HEK293 (cell line): ENCODE data around the gene PDE2A.

Experiments
- CTCF ChIA-PET: fragments of 350-600 bp; formaldehyde crosslinking; extraction: SDS; loops from one replicate; lab custom pipeline; 2021; ENCODE audit warnings: antibody characterized with exemption; lab: Yijun Ruan, JAX
- POLR2A ChIA-PET: fragments of 300-600 bp; formaldehyde crosslinking; extraction: SDS; loops from one replicate; lab custom pipeline; 2020; ENCODE audit warnings: antibody characterized with exemption, inconsistent platforms; lab: Yijun Ruan, JAX
- H3K27ac ChIP-seq: fragments of 200-500 bp; sonication (Bioruptor generic); 2 replicates; pipeline ENCODE4 v1.5.1; 2014; ENCODE audit warnings: low read depth, low read length, control low read depth, inconsistent platforms; ENCODE audit errors: extremely low read depth
- H3K36me3 ChIP-seq, 2 experiments: fragments of 200-500 bp in 1 of 2; sonication (Bioruptor generic) in 1 of 2; 1 replicate in 1 of 2; 2 replicates in 1 of 2; pipeline ENCODE4 v1.5.1; 2014 to 2017; ENCODE audit warnings: inconsistent platforms in 2 of 2, low read length in 2 of 2; ENCODE audit not compliant: control insufficient read depth in 2 of 2, insufficient read depth in 1 of 2
- H3K4me1 ChIP-seq: fragments of 200-500 bp; sonication (Bioruptor generic); 2 replicates; pipeline ENCODE4 v1.5.1; 2014; ENCODE audit warnings: mild to moderate bottlenecking, low read length, inconsistent platforms; ENCODE audit not compliant: control insufficient read depth, insufficient read depth
- H3K4me3 ChIP-seq: 2 replicates; pipeline ENCODE4 v1.5.1; 2011; ENCODE audit warnings: low read depth, mild to moderate bottlenecking, control low read depth, low read length, moderate library complexity
- H3K9me3 ChIP-seq: fragments of 200-500 bp; sonication (Bioruptor generic); 2 replicates; pipeline ENCODE4 v1.5.1; 2014; ENCODE audit warnings: low read depth, low read length, inconsistent platforms; ENCODE audit not compliant: control insufficient read depth, insufficient read depth
- EGR2 ChIP-seq: fragments of 450-650 bp; formaldehyde crosslinking; IDR thresholded peaks from 2 replicates; pipeline ENCODE4 v1.5.1; 2016; ENCODE audit warnings: low read depth, missing biosample characterization, missing genetic modification characterization
- IKZF3 ChIP-seq: fragments of 450-650 bp; IDR thresholded peaks from 2 replicates; pipeline ENCODE4 v1.5.0; 2018; ENCODE audit warnings: missing biosample characterization, mild to moderate bottlenecking, missing genetic modification characterization, moderate library complexity
- MYNN ChIP-seq: fragments of 450-650 bp; formaldehyde crosslinking; IDR thresholded peaks from 2 replicates; pipeline ENCODE4 v1.5.1; 2016; ENCODE audit warnings: missing biosample characterization, missing genetic modification characterization, borderline replicate concordance
- OSR2 ChIP-seq: fragments of 450-650 bp; formaldehyde crosslinking; IDR thresholded peaks from 2 replicates; pipeline ENCODE4 v1.5.1; 2016; ENCODE audit warnings: missing biosample characterization, missing genetic modification characterization
- PRDM10 ChIP-seq: fragments of 450-650 bp; formaldehyde crosslinking; IDR thresholded peaks from 2 replicates; pipeline ENCODE4 v1.5.1; 2016; ENCODE audit warnings: missing biosample characterization, missing genetic modification characterization
- PRDM4 ChIP-seq: fragments of 450-650 bp; formaldehyde crosslinking; IDR thresholded peaks from 2 replicates; pipeline ENCODE4 v1.5.1; 2017; ENCODE audit warnings: missing biosample characterization, missing genetic modification characterization
- SCRT1 ChIP-seq: fragments of 450-650 bp; formaldehyde crosslinking; IDR thresholded peaks from 2 replicates; pipeline ENCODE4 v1.5.1; 2016; ENCODE audit warnings: missing biosample characterization, missing genetic modification characterization, borderline replicate concordance
- SCRT2 ChIP-seq: fragments of 450-650 bp; formaldehyde crosslinking; IDR thresholded peaks from 2 replicates; pipeline ENCODE4 v1.5.1; 2016; ENCODE audit warnings: missing biosample characterization, missing genetic modification characterization
- SP2 ChIP-seq: fragments of 450-650 bp; formaldehyde crosslinking; IDR thresholded peaks from 2 replicates; pipeline ENCODE4 v1.5.1; 2016; ENCODE audit warnings: missing biosample characterization, missing genetic modification characterization
- TRIM28 ChIP-seq: IDR thresholded peaks from 2 replicates; pipeline ENCODE4 v1.6.1; 2011; ENCODE audit warnings: low read length, control low read depth, borderline replicate concordance
- YY1 ChIP-seq: fragments of 450-650 bp; formaldehyde crosslinking; IDR thresholded peaks from 2 replicates; pipeline ENCODE4 v1.5.1; 2018; ENCODE audit warnings: missing biosample characterization, missing genetic modification characterization
- ZBTB17 ChIP-seq: fragments of 450-650 bp; formaldehyde crosslinking; IDR thresholded peaks from 2 replicates; pipeline ENCODE4 v1.5.1; 2016; ENCODE audit warnings: missing biosample characterization, missing genetic modification characterization
- ZBTB48 ChIP-seq: fragments of 450-650 bp; formaldehyde crosslinking; IDR thresholded peaks from 2 replicates; pipeline ENCODE4 v1.5.1; 2016; ENCODE audit warnings: missing biosample characterization, missing genetic modification characterization
- ZNF140 ChIP-seq: fragments of 450-650 bp; formaldehyde crosslinking; IDR thresholded peaks from 2 replicates; pipeline ENCODE4 v1.5.1; 2016; ENCODE audit warnings: missing biosample characterization, missing genetic modification characterization
- ZNF174 ChIP-seq: fragments of 450-650 bp; formaldehyde crosslinking; IDR thresholded peaks from 2 replicates; pipeline ENCODE4 v1.5.0; 2017; ENCODE audit warnings: missing biosample characterization, mild to moderate bottlenecking, missing genetic modification characterization
- ZNF24 ChIP-seq: fragments of 450-650 bp; formaldehyde crosslinking; IDR thresholded peaks from 2 replicates; pipeline ENCODE4 v1.5.1; 2016; ENCODE audit warnings: missing biosample characterization, missing genetic modification characterization
- ZNF274 ChIP-seq, 2 experiments: fragments of 200-500 bp in 1 of 2; fragments of 450-650 bp in 1 of 2; sonication (Bioruptor generic) in 1 of 2; formaldehyde crosslinking in 1 of 2; IDR thresholded peaks; 2 replicates each; pipeline versions ENCODE4 v1.5.1 to v1.6.1; 2014 to 2016; ENCODE audit warnings: borderline replicate concordance in 1 of 2, inconsistent platforms in 1 of 2, low read length in 1 of 2, missing biosample characterization in 1 of 2, missing genetic modification characterization in 1 of 2
- ZNF324 ChIP-seq: fragments of 450-650 bp; formaldehyde crosslinking; IDR thresholded peaks from 2 replicates; pipeline ENCODE4 v1.5.1; 2016; ENCODE audit warnings: missing biosample characterization, missing genetic modification characterization
- ZNF335 ChIP-seq: fragments of 450-650 bp; formaldehyde crosslinking; conservative IDR thresholded peaks from 2 replicates; pipeline ENCODE4 v1.5.1; 2016; ENCODE audit warnings: missing biosample characterization, missing genetic modification characterization
- ZNF416 ChIP-seq: fragments of 450-650 bp; formaldehyde crosslinking; IDR thresholded peaks from 2 replicates; pipeline ENCODE4 v1.5.1; 2016; ENCODE audit warnings: missing biosample characterization, missing genetic modification characterization
- ZNF426 ChIP-seq: fragments of 450-650 bp; formaldehyde crosslinking; IDR thresholded peaks from 2 replicates; pipeline ENCODE4 v1.5.1; 2017; ENCODE audit warnings: missing biosample characterization, missing genetic modification characterization, mild to moderate bottlenecking, inconsistent platforms, moderate library complexity

PDE2A gene

GRCh38 chr11:72711141-72711540, 36.9 kb upstream of the PDE2A start:
- Histone ChIP-seq H3K27ac (no peak overlapping the region), H3K9me3 (no peaks in the 10 kb centered on the region), H3K36me3 (peaks cover 0 to 77% of the 10 kb centered on the region in 2 experiments; a peak in 1 of 3 replicates), H3K4me1 (no peaks in the 10 kb centered on the region), H3K4me3 (no peak overlapping the region)
- POLR2A ChIA-PET: no interaction called here
- CTCF ChIA-PET: no interaction called here
- TF ChIP-seq IKZF3 (tag by site-specific recombination) (no peak), ZNF174 (tag by site-specific recombination) (no peak), ZBTB48 (tag by site-specific recombination) (no peak)

- H3K4me1 ChIP-seq: no peaks in the 10 kb centered on the region
- no peaks in the 10 kb centered on the region for H3K9me3 ChIP-seq
- H3K36me3 ChIP-seq: peaks cover 0 to 83% of the 10 kb centered on the region in 2 experiments; a peak in 1 of 3 replicates
- no peak overlapping the region for H3K4me3 ChIP-seq
- no peak for TF ChIP-seq EGR2
- TF ChIP-seq, all 188 proteins: peak for 0
- H3K27ac ChIP-seq: no peak overlapping the region
- ChIA-PET POLR2A (no interaction called here), CTCF (no interaction called here)
Measured at GRCh38 chr11:72710278-72710677, 36.1 kb upstream of the PDE2A start.

GRCh38 chr11:72709478-72710238, 35.4 kb upstream of the PDE2A start:
- Histone ChIP-seq H3K4me1 (no peaks in the 10 kb centered on the region), H3K36me3 (peaks cover 0 to 84% of the 10 kb centered on the region in 2 experiments; a peak in 1 of 3 replicates), H3K9me3 (no peaks in the 10 kb centered on the region), H3K27ac (no peak overlapping the region), H3K4me3 (no peak overlapping the region)
- ChIA-PET CTCF (interaction anchor here (1.2 kb wide), 1 partner anchor 16 kb away, joined by 8 read pairs; no protein-coding TSS in a partner anchor), POLR2A (no interaction called here)
- TF ChIP-seq ZBTB17: no peak
- TF ChIP-seq SCRT1 (tag by site-specific recombination): 0 out of 2 replicates have a peak, but pooled peaks have one; percentile 16
- TF ChIP-seq SCRT2 (tag by site-specific recombination): peak; percentile 52

GRCh38 chr11:72707032-72707431, 32.8 kb upstream of the PDE2A start:
- TF ChIP-seq ZNF140 (tag by site-specific recombination): no peak
- TF ChIP-seq ZNF24 (tag by site-specific recombination): no peak
- TF ChIP-seq ZNF426 (tag by site-specific recombination): no peak
- no peak for TF ChIP-seq ZNF274 (IDR thresholded peaks at IDR 0.05; ENCODE audit: low read length)
- TF ChIP-seq ZNF274 (tag by site-specific recombination; IDR thresholded peaks at IDR 0.05; ENCODE audit: borderline replicate concordance): no peak
- TF ChIP-seq PRDM4 (tag by site-specific recombination): no peak
- TF ChIP-seq ZNF416 (tag by site-specific recombination): no peak
- no peak for TF ChIP-seq PRDM10 (tag by site-specific recombination)
- no peak for TF ChIP-seq SP2 (tag by site-specific recombination)
- TF ChIP-seq TRIM28: no peak
- TF ChIP-seq ZNF335 (tag by site-specific recombination): no peak
- TF ChIP-seq ZNF324 (tag by site-specific recombination): no peak
- no peak for TF ChIP-seq OSR2 (tag by site-specific recombination)
- no peak for TF ChIP-seq YY1 (tag by site-specific recombination)
- no peak for TF ChIP-seq MYNN (tag by site-specific recombination)
- Histone ChIP-seq H3K4me1 (no peaks in the 10 kb centered on the region), H3K36me3 (peaks cover 0 to 87% of the 10 kb centered on the region in 2 experiments; a peak in 1 of 3 replicates), H3K4me3 (no peak overlapping the region), H3K27ac (no peak overlapping the region), H3K9me3 (no peaks in the 10 kb centered on the region)
- CTCF ChIA-PET: no interaction called here
- POLR2A ChIA-PET: no interaction called here
